ENCODE data around the gene PFKL. TPM values are rescaled to one million over a fixed set of nuclear protein-coding genes. Genes with fewer than 3 reads are reported as not detected.

Gene PFKL
- total RNA-seq, 4 donors from 2014 or later, result 94.6 to 155 (median 141) TPM

- 86 to 91% methylated on average over 32 to 38 of the region's 38 CpGs for WGBS, 2 donors
Observed at GRCh38 chr21:44322621-44323325, 22.9 kb downstream of the PFKL start.

GRCh38 chr21:44323591-44323990 is 23.7 kb downstream of the PFKL start:
- Histone ChIP-seq H3K27me3 (no peaks in the 10 kb centered on the region), H3K9me3 (no peaks in the 10 kb centered on the region), H3K36me3 (peaks cover 4 to 99% (median 28%) of the 10 kb centered on the region in 3 donors), H3K4me3 (no peak overlapping the region), H3K27ac (peak overlapping the region in 2 of 4 donors; percentile 17 to 54), H3K4me1 (peaks cover 0 to 5% (median 0%) of the 10 kb centered on the region in 4 donors)
- DNase-seq (ENCODE audit: low spot score in 2 of 2), result no peak
- no peak for TF ChIP-seq EP300 (IDR thresholded peaks at IDR 0.05)
- no peak for TF ChIP-seq POLR2A (IDR thresholded peaks at IDR 0.05)
- TF ChIP-seq CTCF (IDR thresholded peaks at IDR 0.05), result no peak
- WGBS, 2 donors, result 79 to 81% methylated on average over 14 to 19 of the region's 20 CpGs

More at GRCh38 chr21:44322621-44323325, 22.9 kb downstream of the PFKL start:
- DNase-seq (ENCODE audit: low spot score in 2 of 2), result no peak
- H3K4me3 ChIP-seq, result no peak overlapping the region
- TF ChIP-seq POLR2A (IDR thresholded peaks at IDR 0.05) (no peak), EP300 (IDR thresholded peaks at IDR 0.05) (no peak), CTCF (IDR thresholded peaks at IDR 0.05) (no peak)
- H3K4me1 ChIP-seq, result peaks cover 0 to 5% (median 0%) of the 10 kb centered on the region in 4 donors
- H3K9me3 ChIP-seq, result no peaks in the 10 kb centered on the region
- H3K27ac ChIP-seq, result peak overlapping the region in 1 of 4 donors; percentile 46
- H3K27me3 ChIP-seq, result no peaks in the 10 kb centered on the region
- peaks cover 4 to 100% (median 28%) of the 10 kb centered on the region in 3 donors for H3K36me3 ChIP-seq

GRCh38 chr21:44324106-44324853 is 24.4 kb downstream of the PFKL start:
- H3K27ac ChIP-seq, result peak overlapping the region in 2 of 4 donors; percentile 17 to 54
- no peaks in the 10 kb centered on the region for H3K9me3 ChIP-seq
- 90 to 93% methylated on average over 24 to 34 of the region's 37 CpGs for WGBS, 2 donors
- peaks cover 0 to 5% (median 0%) of the 10 kb centered on the region in 4 donors for H3K4me1 ChIP-seq
- TF ChIP-seq POLR2A (IDR thresholded peaks at IDR 0.05), result no peak
- no peak for TF ChIP-seq EP300 (IDR thresholded peaks at IDR 0.05)
- TF ChIP-seq CTCF (IDR thresholded peaks at IDR 0.05), result no peak
- H3K36me3 ChIP-seq, result peaks cover 4 to 97% (median 28%) of the 10 kb centered on the region in 3 donors
- no peak overlapping the region for H3K4me3 ChIP-seq
- no peaks in the 10 kb centered on the region for H3K27me3 ChIP-seq
- DNase-seq (ENCODE audit: low spot score in 2 of 2), result no peak

- TF ChIP-seq POLR2A (IDR thresholded peaks at IDR 0.05), result no peak
- no peak for TF ChIP-seq CTCF (IDR thresholded peaks at IDR 0.05)
- TF ChIP-seq EP300 (IDR thresholded peaks at IDR 0.05), result no peak
- Histone ChIP-seq H3K4me1 (peaks cover 0 to 5% (median 0%) of the 10 kb centered on the region in 4 donors), H3K36me3 (peaks cover 4 to 92% (median 28%) of the 10 kb centered on the region in 3 donors), H3K27me3 (no peaks in the 10 kb centered on the region), H3K4me3 (no peak overlapping the region), H3K27ac (peak overlapping the region in 2 of 4 donors; percentile 40 to 52), H3K9me3 (no peaks in the 10 kb centered on the region)
- DNase-seq (ENCODE audit: low spot score in 2 of 2), result no peak
- WGBS, 2 donors, result 85 to 86% methylated on average over 6 to 11 of the region's 11 CpGs
Observed at GRCh38 chr21:44324854-44325107, 24.9 kb downstream of the PFKL start.

Measured in tibial nerve (tissue), 4 donors.